H1 (cell line): ENCODE measurements around the gene UNC5B. TPM values are rescaled to one million over a fixed set of nuclear protein-coding genes. Genes with fewer than 3 reads are reported as not detected.

ENCODE experiments used
- CTCF ChIA-PET: fragments of 300-600 bp; sonication (Branson Sonifier 250); formaldehyde crosslinking; loops from one replicate; lab custom pipeline; 2021; ENCODE audit not compliant: partially characterized antibody; lab: Charles Lee
- POLR2A ChIA-PET: fragments of 300-600 bp; sonication (Branson Sonifier 250); formaldehyde crosslinking; loops from one replicate; lab custom pipeline; 2021; ENCODE audit warnings: inconsistent platforms; ENCODE audit not compliant: partially characterized antibody; lab: Charles Lee
- DNase-seq, 2 experiments: peaks; one replicate each; pipeline versions ENCODE4 v3.0.0 to v3.0.0-alpha.2; 2010 to 2022; ENCODE audit warnings: low spot score in 2 of 2, low read depth in 1 of 2, mixed read lengths in 1 of 2
- FAIRE-seq: peaks from 2 replicates; lab custom pipeline; 2011; peaks lifted over from hg19 to GRCh38; lab: Jason Lieb, UNC
- H2AFZ ChIP-seq: 2 replicates; pipeline ENCODE4 v1.8.1; 2012; ENCODE audit warnings: low read length, inconsistent platforms
- H2AK5ac ChIP-seq: 2 replicates; pipeline ENCODE4 v1.6.1; 2013; ENCODE audit warnings: low read depth, low read length
- H2BK120ac ChIP-seq: replicated peaks from 2 replicates; pipeline ENCODE3; 2013; ENCODE audit warnings: low read depth, low read length, inconsistent platforms
- H2BK12ac ChIP-seq: 2 replicates; pipeline ENCODE4 v1.6.1; 2013; ENCODE audit warnings: low read depth, low read length
- H2BK15ac ChIP-seq: 2 replicates; pipeline ENCODE4 v1.6.1; 2013; ENCODE audit warnings: low read length
- H2BK20ac ChIP-seq: 2 replicates; pipeline ENCODE4 v1.6.1; 2013; ENCODE audit warnings: low read length
- H2BK5ac ChIP-seq: 2 replicates; pipeline ENCODE4 v1.6.1; 2013; ENCODE audit warnings: low read depth, low read length
- H3K14ac ChIP-seq: 2 replicates; pipeline ENCODE4 v1.6.1; 2013; ENCODE audit warnings: inconsistent platforms; ENCODE audit not compliant: insufficient read length
- H3K18ac ChIP-seq: 2 replicates; pipeline ENCODE4 v1.6.1; 2013; ENCODE audit warnings: low read length; ENCODE audit errors: extremely low read depth
- H3K23ac ChIP-seq: 2 replicates; pipeline ENCODE4 v1.6.1; 2013; ENCODE audit warnings: inconsistent platforms; ENCODE audit not compliant: insufficient read length
- H3K23me2 ChIP-seq: 2 replicates; pipeline ENCODE4 v1.6.1; 2013; ENCODE audit warnings: low read depth, low read length
- H3K27ac ChIP-seq: 2 replicates; pipeline ENCODE4 v1.6.1; 2011; ENCODE audit warnings: low read depth, low read length, inconsistent platforms
- H3K27me3 ChIP-seq, 4 experiments: replicated peaks in 1 of 4; 1 replicate in 1 of 4; 2 replicates in 3 of 4; pipeline versions ENCODE4 v1.6.1 to v1.8.1; 2011 to 2013; ENCODE audit warnings: low read length in 3 of 4, mild to moderate bottlenecking in 3 of 4, inconsistent platforms in 2 of 4, mixed read lengths in 2 of 4, moderate library complexity in 1 of 4; ENCODE audit not compliant: control insufficient read depth in 3 of 4, insufficient read depth in 3 of 4; ENCODE audit errors: extremely low read depth in 1 of 4
- H3K36me3 ChIP-seq, 4 experiments: 2 replicates each; pipeline versions ENCODE4 v1.6.1 to v1.8.1; 2011 to 2013; ENCODE audit warnings: mild to moderate bottlenecking in 4 of 4, low read length in 3 of 4, moderate library complexity in 2 of 4, control low read depth in 1 of 4, inconsistent platforms in 1 of 4; ENCODE audit not compliant: insufficient read depth in 4 of 4, control insufficient read depth in 2 of 4
- H3K4ac ChIP-seq: replicated peaks from 2 replicates; pipeline ENCODE3; 2013; ENCODE audit warnings: low read length, low read depth, mixed read lengths, inconsistent platforms; ENCODE audit not compliant: insufficient read length
- H3K4me1 ChIP-seq, 4 experiments: replicated peaks in 1 of 4; 1 replicate in 1 of 4; 2 replicates in 3 of 4; pipeline versions ENCODE4 v1.6.1 to v1.8.1; 2011 to 2013; ENCODE audit warnings: low read length in 3 of 4, inconsistent platforms in 2 of 4, mixed read lengths in 1 of 4; ENCODE audit not compliant: insufficient read depth in 4 of 4, control insufficient read depth in 3 of 4
- H3K4me2 ChIP-seq, 2 experiments: 2 replicates each; pipeline versions ENCODE4 v1.6.1 to v1.8.1; 2011 to 2013; ENCODE audit warnings: low read depth in 2 of 2, low read length in 2 of 2, control low read depth in 1 of 2, inconsistent platforms in 1 of 2, mild to moderate bottlenecking in 1 of 2; ENCODE audit not compliant: insufficient read depth in 1 of 2
- H3K4me3 ChIP-seq, 4 experiments: fragments of 200-600, 300-600 bp in 1 of 4; sonication (generic), shearing (Covaris generic), sonication (Bioruptor Twin) in 1 of 4; 2 replicates each; pipeline versions ENCODE4 v1.5.1 to v1.8.1; 2011 to 2016; ENCODE audit warnings: low read length in 4 of 4, low read depth in 3 of 4, control low read depth in 2 of 4, inconsistent platforms in 2 of 4, mild to moderate bottlenecking in 2 of 4, mixed read lengths in 1 of 4, moderate library complexity in 1 of 4; ENCODE audit not compliant: insufficient read depth in 2 of 4; ENCODE audit errors: extremely low read depth in 1 of 4
- H3K56ac ChIP-seq: replicated peaks from 2 replicates; pipeline ENCODE3; 2013; ENCODE audit warnings: low read depth, mild to moderate bottlenecking, mixed read lengths, low read length, inconsistent platforms; ENCODE audit not compliant: insufficient read length
- H3K79me1 ChIP-seq: 2 replicates; pipeline ENCODE4 v1.6.1; 2013; ENCODE audit warnings: low read depth, low read length, control low read depth
- H3K79me2 ChIP-seq, 2 experiments: 2 replicates each; pipeline versions ENCODE4 v1.6.1 to v1.8.1; 2012 to 2013; ENCODE audit warnings: low read length in 2 of 2, mild to moderate bottlenecking in 2 of 2, inconsistent platforms in 1 of 2; ENCODE audit not compliant: insufficient read depth in 2 of 2, control insufficient read depth in 1 of 2
- H3K9ac ChIP-seq, 4 experiments: replicated peaks in 1 of 4; 1 replicate in 1 of 4; 2 replicates in 3 of 4; pipeline versions ENCODE4 v1.6.1 to v1.8.1; 2011 to 2013; ENCODE audit warnings: low read depth in 3 of 4, low read length in 3 of 4, control low read depth in 2 of 4, mild to moderate bottlenecking in 2 of 4, moderate library complexity in 2 of 4, inconsistent platforms in 1 of 4; ENCODE audit errors: extremely low read depth in 1 of 4
- H3K9me3 ChIP-seq, 2 experiments: 2 replicates each; pipeline versions ENCODE4 v1.6.1 to v1.8.1; 2012 to 2013; ENCODE audit warnings: mild to moderate bottlenecking in 2 of 2, moderate library complexity in 2 of 2, control low read depth in 1 of 2, inconsistent platforms in 1 of 2, low read depth in 1 of 2, low read length in 1 of 2, mixed read lengths in 1 of 2; ENCODE audit not compliant: insufficient read depth in 2 of 2
- H4K20me1 ChIP-seq, 2 experiments: replicated peaks in 1 of 2; 2 replicates each; pipeline versions ENCODE3 to v1.8.1; 2011 to 2013; ENCODE audit warnings: inconsistent platforms in 2 of 2, low read length in 2 of 2, mild to moderate bottlenecking in 1 of 2; ENCODE audit not compliant: insufficient read depth in 2 of 2, control insufficient read depth in 1 of 2
- H4K5ac ChIP-seq: 2 replicates; pipeline ENCODE4 v1.6.1; 2013; ENCODE audit warnings: low read length, low read depth, mixed read lengths, inconsistent platforms; ENCODE audit not compliant: insufficient read length
- H4K8ac ChIP-seq: 2 replicates; pipeline ENCODE4 v1.8.0; 2013; ENCODE audit warnings: mild to moderate bottlenecking, moderate library complexity, low read length, inconsistent platforms; ENCODE audit not compliant: insufficient read depth; ENCODE audit errors: extremely low read depth
- H4K91ac ChIP-seq: replicated peaks from 2 replicates; pipeline ENCODE3; 2013; ENCODE audit warnings: low read length, mixed read lengths, inconsistent platforms; ENCODE audit not compliant: insufficient read length
- GTF2F1 ChIP-seq: IDR thresholded peaks from 2 replicates; pipeline ENCODE4 v1.6.1; 2012; ENCODE audit warnings: low read depth, low read length, improper control_type of control experiment, borderline replicate concordance
- JUND ChIP-seq: IDR thresholded peaks from 2 replicates; pipeline ENCODE4 v1.6.1; 2011; ENCODE audit warnings: mild to moderate bottlenecking, improper control_type of control experiment, low read length
- SIX5 ChIP-seq: IDR thresholded peaks from 2 replicates; pipeline ENCODE4 v1.6.1; 2011; ENCODE audit warnings: mild to moderate bottlenecking, low read depth, low read length
- WGBS, 2 experiments: shearing (Covaris generic) in 1 of 2; methylation state at CpG; one replicate each; pipeline versions ENCODE4 v1.1.6 to v1.1.7; 2013 to 2015; ENCODE audit warnings: low lambda C conversion rate in 2 of 2, mixed read lengths in 2 of 2, inconsistent platforms in 1 of 2, low coverage in 1 of 2, missing lambda C conversion rate in 1 of 2; ENCODE audit not compliant: insufficient replicate concordance in 2 of 2, insufficient coverage in 1 of 2, insufficient read length in 1 of 2; ENCODE audit errors: extremely low coverage in 1 of 2, missing lambda C conversion rate in 1 of 2; 5-methylcytosine and 5-hydroxymethylcytosine counted together
- polyA plus RNA-seq, 7 experiments: library from polyadenylated mRNA; depleted of rRNA in 3 of 7; stranded (reverse) in 5 of 7; unstranded in 2 of 7; fragments of >200 nt in 5 of 7; fragments of 200-250 nt in 2 of 7; gene quantifications; 1 replicate in 5 of 7; 2 replicates in 1 of 7; 4 replicates in 1 of 7; pipeline versions ENCODE4 v1.2.1 to v1.2.3, GENCODE V29; 2011 to 2013; ENCODE audit warnings: missing spikeins in 2 of 7, mixed read lengths in 2 of 7
- total RNA-seq: library from RNA; stranded (reverse); fragmentation: NEBNext Ultra II Directional; extraction: Animal tissue kit (Norgen Biotek cat#: 25700); gene quantifications from 2 replicates; pipeline ENCODE4 v1.2.1, GENCODE V29; 2021

UNC5B gene
- total and polyA plus RNA-seq, 2 of the 8 experiments (the other 6 are each of a cell fraction or from before 2014, with no cell fraction given) = 27.9 to 31.8 TPM

GRCh38 chr10:71287456-71287855 lies 75.1 kb downstream of the UNC5B start:
- no peak for FAIRE-seq
- Histone ChIP-seq H2BK120ac (no peak overlapping the region), H3K23me2 (no peaks in the 10 kb centered on the region)

More at GRCh38 chr10:71287456-71287855, 75.1 kb downstream of the UNC5B start:
- Histone ChIP-seq H3K4ac (no peak overlapping the region), H3K4me3 (no peak overlapping the region), H3K4me2 (no peak overlapping the region), H4K8ac (no peak overlapping the region; the same call in 1 of the 2 replicates), H2AK5ac (no peak overlapping the region), H3K14ac (no peak overlapping the region), H3K56ac (no peak overlapping the region), H3K18ac (no peak overlapping the region), H2BK20ac (no peak overlapping the region), H3K4me1 (no peaks in the 10 kb centered on the region), H3K79me1 (0 out of 2 replicates have a peak, but pooled peaks cover 3% of the 10 kb centered on the region), H2BK5ac (no peak overlapping the region), H4K5ac (no peak overlapping the region), H4K91ac (no peak overlapping the region), H3K9me3 (no peaks in the 10 kb centered on the region), H3K27ac (no peak overlapping the region), H2BK15ac (no peak overlapping the region), H3K27me3 (no peaks in the 10 kb centered on the region), H3K79me2 (no peaks in the 10 kb centered on the region), H2AFZ (no peak overlapping the region), H3K9ac (no peak overlapping the region), H4K20me1 (peaks cover 2 to 11% of the 10 kb centered on the region in 2 experiments), H2BK12ac (no peak overlapping the region), H3K36me3 (peaks cover 9 to 28% (median 18%) of the 10 kb centered on the region in 4 experiments; a peak in 7 of 8 replicates), H3K23ac (no peak overlapping the region)
- no peak for TF ChIP-seq SIX5
- TF ChIP-seq JUND = no peak
- TF ChIP-seq GTF2F1 = no peak
- no peak for DNase-seq
- WGBS, 2 experiments = 82% methylated on average over 14 of the region's 14 CpGs; no CpG with 5 or more reads in 1 of the 2 experiments
- ChIA-PET POLR2A (no interaction called here), CTCF (interaction anchor here (0.6 to 11.2 kb wide), 4 partner anchors 16 to 383 kb away, joined by 3 to 175 read pairs (median 26); no protein-coding TSS in a partner anchor)
